GM19438 (cell line): ENCODE data around the gene COL4A6.

Experiments
- ATAC-seq: cut with Tn5 transposase; IDR thresholded peaks from one replicate; pipeline ENCODE4 v1.9.1; 2021; ENCODE audit warnings: low read depth; ENCODE audit not compliant: unreplicated experiment

COL4A6 gene

DNA sequence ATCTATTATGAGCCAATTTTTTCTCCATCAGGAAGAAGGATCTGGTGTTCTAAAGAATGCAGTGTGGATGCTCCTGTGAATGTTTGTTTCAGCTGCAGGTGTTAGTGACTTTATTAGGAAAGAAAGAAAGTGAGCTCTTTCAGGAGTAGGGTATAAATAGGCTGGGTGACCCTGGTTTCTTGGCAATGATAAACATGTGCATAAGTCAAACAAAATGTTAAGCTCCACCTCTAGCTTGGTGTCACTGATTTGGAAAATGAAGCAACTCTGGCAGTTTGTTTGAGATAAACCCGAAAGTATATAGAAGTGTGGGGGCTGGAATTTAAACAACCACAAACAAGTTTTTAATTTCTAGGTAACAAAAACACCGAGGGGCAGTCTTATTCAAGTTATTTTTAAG, 152.3 kb downstream of the COL4A6 start:
- peak; percentile 36 for ATAC-seq

DNA sequence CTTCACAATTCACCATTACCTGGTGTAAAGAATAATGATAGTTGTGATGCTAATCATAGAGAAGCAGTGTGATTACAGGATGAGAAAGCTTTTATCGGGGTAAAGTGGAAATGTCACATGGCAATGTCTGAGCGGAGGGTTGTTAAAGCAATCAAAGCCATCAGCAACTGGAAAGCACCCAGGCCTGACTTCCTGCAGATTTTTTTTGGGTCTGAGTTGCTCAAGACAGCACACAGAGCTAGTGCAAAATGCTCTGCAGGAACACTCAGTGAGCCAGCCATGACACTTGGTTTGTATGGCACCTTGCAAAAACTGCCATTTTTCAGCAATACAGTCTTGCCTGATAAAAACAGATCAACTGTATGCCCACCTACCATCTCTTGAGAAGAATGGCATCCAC, 152.9 kb downstream of the COL4A6 start:
- peak; percentile 66 for ATAC-seq

DNA sequence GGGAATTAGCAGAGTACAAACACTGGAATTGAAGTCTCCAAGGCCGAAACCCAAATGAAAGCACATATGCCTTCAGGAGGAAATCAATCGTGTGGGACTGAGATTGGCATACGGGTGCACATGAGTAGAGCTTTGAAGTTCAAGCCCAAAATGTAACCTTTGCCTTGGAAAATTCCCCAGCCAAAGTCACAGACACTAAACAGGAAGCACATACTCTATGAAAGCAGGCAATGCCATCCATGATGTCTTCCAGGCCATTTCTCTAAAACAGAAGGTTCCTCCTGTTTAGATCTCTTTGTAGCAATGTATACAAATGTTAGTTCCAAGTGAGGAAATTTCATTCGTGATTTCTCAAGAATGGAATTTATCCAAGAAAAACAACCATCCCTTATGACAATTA, 162.5 kb downstream of the COL4A6 start:
- no peak for ATAC-seq

DNA sequence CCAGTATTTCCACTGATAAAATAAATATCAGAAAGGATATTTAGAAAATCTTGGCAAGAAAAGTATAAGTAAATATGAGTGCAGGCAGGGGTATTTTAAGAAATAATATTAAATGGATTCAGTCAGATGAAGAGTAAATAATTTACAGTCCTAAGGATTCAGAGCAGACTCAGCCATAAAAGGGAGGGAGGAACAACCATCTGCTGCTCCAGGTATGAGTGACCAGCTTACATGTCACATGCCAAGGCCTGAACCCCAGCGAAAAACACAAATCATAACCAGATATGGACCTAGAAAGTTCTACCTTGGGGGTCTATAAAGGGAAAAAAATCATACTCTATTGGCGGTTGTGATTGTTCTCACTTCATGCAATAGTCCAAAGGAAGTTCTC, 166.8 kb downstream of the COL4A6 start:
- peak; percentile 48 for ATAC-seq

DNA sequence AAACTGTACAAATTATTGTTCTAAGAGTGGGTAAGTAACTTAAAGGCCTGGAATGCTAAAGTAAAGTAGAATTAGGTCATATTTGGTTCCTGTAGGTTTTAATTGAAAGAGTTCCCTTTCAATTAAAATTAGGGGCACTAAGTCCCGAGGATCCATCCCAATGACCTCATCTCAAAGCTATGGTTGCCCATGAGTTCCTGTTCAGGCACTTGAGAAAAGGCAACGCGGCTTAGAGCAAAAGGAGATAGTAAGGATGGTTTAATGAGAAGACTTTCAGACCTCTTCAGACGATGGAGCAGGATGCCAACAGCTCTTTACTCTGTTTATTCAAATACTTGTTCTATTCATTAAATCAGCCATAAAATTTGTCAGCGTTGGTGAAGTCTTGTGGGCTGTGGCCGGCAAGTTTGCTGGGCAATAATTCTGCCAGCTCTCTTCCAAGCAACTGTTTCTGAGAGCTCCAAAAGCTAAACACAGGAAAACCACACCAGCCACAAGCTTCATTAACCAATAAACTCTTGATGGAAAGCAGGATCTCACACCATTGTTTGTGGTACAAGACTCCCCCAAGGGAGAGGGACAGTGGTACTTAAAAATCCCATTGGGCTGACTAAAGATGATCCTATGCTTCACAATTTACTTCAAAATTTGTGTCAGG, 167.4 kb downstream of the COL4A6 start:
- ATAC-seq: peak; percentile 46

DNA sequence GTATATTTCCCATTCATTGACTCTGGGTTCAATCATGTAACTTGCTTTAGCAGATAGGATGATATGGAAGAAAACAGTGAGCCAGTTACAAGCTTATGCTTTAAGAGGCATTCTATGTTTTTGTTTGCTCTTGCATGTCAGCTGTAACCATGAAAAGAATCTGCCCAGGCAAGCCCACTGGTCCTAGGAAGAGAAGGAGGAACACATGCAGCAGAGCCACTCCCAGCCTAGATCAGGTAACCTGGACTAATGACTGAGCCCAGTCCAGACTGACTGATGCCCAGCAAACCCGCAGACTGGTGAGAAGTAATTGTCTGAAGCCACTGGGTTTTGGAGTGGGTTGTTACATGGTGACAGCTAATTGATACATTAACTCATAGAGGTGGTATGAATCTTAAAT, 167.9 kb downstream of the COL4A6 start:
- no peak for ATAC-seq

DNA sequence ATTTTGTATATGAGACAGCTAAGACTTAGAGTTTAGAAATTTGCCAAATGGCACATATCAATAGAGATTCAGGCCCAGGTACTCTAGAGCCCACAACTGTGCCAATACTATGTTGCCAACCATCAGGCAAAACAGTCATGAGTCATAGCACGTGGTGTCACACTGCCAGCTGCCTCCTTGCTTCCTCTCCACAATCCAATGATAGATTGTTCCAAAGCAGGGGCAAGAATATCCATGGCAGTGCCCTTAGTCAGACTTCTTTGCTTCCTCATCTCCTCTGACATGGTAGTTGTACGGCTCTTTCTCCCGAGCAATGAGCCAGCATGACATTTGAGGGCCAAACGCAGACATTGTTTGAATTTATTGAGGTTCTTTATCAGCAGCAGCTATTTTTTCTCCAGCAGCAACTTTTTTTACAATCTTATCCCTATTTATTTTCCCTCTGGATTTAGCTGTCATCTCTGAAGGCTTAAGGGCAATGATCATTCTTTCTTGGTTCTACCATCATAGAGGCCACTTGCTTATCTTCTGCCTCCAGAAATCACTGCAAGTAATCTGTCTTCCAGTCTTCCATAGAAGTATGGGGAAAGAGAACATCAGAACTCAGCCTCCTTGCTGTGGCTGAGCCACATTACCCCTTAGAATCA, 169.7 kb downstream of the COL4A6 start:
- no peak for ATAC-seq

DNA sequence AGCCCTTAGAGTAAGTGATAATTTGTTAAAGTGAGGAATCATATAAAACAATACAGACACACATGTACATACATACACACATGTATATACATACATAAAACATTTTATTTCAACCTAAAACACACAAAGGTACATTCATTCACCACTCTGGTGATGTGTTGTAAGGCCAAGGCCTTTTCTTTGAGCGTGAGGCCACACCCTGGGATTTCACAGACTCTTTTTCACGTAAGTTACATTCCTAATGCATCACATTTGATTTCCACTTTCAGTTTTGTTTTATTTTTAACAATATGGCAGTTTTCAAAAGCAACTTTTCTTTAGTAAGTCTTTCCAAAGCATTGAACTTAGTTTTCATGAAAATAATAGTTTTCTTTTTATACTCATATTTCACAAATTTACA, 170.7 kb downstream of the COL4A6 start:
- ATAC-seq: no peak

DNA sequence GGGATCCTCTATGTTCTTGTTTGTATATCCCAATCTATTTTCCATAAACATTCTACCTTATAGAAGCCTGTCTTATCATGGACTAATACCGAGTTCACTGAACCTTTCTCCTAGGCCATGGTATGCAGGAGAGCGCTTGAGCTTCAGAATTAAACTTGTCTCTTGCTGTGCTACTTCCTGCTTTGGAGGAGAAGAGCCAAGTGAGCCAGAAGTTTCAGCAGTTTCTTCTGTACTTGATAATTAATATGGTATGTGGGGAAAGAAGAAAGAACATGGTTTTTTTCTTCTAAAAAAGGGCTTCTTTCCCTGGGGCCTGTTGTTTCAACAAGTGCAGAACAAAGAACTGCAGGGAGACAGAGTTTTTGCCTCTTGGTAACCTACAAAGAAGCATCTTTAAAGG, 173.8 kb downstream of the COL4A6 start:
- no peak for ATAC-seq

DNA sequence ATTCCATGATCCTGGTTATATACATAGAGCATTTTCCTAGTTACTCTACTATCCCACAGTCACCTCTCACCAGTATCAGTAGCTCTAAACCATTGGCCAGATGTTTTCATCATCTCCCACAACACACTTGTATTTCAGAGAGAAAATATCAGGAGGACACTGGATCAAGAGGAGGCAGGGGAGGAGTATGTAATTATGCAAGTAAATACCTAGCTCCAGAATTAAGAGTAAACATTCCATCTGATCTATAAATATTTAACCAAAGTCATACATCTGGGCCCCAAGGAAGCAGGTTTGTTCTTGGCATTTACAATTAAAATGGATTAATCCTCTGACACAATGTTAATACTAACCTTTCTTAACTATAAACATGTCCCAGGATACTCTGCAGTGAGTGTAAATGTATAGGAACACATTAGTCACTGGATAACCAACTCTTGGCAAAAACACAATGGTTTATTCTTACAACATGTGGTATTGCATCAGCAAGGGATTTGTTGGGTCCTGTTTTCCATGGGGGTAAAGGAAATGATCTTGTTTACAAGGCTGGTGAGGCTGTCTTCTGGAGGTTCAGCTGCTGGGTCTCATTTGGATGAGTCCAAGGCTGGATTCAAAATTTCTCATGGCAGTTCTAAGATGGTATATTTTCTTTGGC, 176.5 kb downstream of the COL4A6 start:
- no peak for ATAC-seq

DNA sequence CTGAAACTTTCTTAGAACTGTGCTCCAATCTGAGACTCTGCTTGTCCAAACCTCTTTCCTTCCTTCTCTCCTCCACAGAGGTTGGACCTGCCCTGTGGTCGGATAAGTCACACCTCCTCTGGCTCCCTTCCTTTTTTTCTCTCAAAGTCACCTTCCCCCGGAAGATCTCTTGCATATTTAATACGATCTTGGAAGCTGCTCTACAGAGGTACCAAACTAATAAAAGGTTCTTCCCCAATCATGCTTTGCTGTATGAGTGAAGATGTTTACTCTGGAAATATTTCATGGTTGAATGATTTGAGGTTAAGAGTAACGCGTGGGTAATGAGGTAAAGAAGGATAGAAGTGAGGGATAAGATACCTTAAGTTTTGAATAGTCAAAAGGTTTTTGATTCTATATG, 180.7 kb downstream of the COL4A6 start:
- no peak for ATAC-seq

DNA sequence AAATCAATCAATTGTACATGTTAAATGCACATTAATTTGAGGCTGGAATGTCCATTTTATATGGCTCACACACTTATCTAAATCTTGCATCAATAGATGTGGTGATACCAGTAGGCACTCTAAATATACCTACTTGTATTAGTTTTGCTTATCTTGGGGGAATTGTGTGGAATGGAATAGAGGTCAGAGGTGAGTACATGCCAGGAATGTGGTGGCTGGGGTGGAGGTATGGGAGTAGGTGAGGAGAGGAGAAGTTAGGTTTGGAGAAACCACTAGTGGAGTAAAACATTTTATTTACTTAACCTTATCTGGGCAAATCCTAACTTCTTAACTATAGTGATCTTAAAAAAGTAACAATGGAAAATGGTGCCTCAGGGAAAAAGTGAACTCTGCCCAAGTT, 183.6 kb downstream of the COL4A6 start:
- ATAC-seq: no peak

DNA sequence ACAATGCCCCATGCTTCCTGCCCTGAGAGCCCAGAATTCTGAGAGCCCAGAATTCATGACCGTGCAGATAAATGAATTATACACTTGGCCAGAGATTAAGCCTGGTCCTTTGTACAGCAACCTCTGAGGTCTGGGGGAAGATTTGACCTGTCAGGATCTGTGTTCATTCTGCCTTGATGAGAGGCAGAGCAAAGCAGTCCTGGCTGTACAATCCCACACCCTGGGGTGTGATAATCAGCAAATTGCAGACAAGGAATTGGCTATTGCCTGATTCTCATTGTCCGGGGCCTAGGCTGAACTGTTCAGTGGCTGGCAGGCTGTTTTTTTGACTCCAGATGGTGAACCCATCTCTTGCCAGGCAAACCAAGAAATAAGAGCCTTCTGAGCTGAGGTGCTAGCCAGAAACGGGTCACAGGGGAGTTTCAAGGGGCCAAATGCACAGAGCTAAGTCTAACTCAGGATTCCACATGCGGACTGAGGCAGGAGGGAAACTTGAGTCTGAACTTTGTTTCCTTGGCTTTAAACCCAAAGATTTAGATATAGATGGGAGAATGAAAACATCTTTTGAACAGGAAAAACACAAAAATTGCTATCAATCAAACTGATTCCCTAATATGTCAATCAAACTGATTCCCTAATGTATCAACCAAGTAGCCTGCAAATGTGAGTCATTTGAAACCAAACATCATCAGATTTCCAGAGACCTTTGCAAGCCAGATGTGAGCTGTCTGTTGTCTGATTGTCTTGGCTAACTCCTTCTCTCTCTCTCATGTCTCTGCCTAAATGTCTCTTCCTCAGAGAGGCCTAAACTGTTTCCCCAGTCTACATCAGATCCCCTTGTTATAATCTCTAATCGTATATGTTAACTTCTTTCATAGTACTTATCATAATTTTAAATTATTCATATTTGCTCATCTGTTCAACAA, 187.3 kb downstream of the COL4A6 start:
- no peak for ATAC-seq

DNA sequence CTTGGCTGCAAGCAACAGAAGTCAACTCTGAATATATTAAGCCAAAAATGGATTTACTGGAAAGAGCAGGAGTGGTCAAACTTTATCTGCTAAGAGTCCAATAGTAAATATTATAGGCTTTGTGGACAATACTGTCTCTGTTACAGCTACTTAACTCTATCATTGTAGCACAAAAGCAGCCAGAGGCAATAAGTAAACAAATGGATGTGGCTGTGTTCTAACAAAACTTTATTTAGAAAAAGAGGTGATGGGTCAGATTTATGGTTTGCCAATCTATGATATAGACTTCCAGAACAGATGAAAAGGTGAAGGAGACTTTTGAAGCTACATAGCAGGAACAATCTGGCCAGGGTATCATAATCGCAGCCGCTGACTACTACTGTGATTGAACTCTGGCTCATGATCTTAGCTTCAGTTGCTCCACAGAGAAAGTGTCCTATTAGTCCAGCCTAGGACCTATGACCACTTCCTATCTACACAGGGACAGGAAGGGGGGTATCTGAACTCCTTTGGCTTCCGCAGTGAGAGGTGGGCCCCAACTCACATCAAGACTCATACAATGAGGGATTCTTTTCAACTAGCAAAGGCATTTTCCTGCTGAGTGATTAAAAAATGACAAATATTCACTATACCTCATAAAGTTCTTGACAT, 191.8 kb downstream of the COL4A6 start:
- ATAC-seq: no peak

DNA sequence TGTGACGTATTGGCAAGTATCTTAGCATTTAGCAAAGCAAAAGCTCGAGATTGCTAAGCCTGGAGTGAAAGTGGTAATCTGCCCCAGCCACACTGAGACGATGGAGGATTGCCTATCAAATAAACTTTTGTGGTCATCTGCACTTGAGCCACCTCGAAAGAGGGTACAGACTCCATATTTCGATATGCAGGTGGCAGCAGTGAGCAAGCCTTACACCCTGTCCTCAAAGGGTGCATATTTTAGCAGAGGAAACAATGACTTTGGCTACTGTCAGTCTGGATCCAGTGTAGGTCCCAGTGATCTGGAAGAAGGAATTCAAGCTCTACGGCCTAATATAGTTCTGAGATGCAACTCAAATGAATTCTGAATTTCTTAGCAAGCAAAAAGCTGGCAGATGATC, 192.8 kb downstream of the COL4A6 start:
- ATAC-seq: no peak

DNA sequence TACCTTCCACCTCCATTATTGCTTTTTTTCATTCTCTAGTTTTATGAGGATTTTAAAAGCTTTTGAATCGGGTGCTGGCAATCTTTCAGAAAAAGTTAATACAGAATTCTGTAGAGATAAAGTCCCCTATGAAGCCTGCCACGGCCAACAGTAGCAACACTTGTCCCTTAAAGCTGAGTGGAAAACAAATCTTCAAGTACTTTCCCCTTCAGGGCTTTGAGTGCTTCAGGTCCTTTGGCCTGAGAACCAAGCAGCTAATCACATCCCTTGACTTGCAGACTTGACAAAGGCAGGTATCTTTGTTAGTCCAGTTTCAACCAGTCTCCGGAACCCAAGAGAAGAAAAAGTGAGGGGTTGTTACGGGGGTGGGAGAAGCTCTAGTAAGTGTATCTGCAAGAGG, 202.2 kb downstream of the COL4A6 start:
- ATAC-seq: no peak

DNA sequence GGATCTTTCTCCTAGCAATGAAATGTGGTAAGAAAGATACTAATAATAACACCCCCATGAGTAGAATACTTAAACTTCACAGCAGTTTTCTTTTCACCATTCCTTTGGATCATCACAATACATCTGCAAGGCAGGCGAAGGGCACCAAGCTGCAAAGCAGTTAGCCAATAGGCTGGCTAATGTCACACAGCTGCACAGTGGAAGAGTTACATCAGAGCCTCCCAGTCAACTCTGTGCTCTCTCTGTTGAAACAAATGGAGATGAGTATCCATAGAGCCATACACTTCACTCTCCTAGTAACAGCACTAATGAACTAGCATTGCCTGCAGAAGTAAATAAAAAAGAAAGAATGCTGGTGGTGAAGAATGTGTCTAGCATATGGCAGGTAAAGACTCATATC, 207.6 kb downstream of the COL4A6 start:
- no peak for ATAC-seq

DNA sequence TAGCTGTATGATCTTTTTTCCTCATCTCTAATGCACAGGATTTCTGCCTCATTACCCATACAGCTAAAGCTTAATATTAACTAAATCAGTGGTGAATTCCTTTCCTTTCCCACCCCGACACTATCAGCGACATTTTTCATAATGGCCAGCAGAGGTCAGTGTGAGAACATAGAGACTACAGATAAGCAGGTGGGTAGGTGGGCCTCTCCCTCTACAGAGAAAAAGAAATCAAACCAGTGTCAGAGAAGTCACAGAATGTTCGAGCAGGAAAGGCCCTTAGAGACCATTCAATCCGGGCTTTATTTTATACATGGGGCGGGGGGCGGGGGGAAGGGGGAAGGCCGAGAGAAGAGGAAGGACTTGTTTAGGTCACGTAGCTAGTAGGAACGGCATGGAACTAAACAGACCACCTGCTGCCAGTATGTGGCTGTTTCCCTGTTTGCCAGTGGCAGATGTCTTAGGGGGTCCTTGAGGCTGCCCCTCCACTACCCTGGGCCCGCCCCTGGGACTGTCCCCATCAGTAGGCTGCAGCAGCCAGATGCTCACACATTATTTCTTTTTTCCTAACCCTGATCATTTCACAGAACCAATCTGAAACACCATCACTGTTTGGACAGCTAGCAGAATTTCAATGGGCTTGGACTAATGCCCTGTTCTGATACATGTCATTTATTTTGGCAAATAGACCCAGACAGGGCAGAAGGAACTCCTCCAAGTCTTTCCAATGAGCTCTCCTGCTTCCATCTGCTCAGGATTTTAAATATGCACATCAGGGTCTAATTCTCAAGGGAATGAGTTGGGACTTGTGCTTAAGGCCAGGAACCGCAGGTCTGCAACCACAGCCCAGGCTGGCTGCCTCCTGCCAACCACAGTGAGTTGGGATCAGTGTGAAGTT, 213.2 kb downstream of the COL4A6 start:
- peak; percentile 69 for ATAC-seq

DNA sequence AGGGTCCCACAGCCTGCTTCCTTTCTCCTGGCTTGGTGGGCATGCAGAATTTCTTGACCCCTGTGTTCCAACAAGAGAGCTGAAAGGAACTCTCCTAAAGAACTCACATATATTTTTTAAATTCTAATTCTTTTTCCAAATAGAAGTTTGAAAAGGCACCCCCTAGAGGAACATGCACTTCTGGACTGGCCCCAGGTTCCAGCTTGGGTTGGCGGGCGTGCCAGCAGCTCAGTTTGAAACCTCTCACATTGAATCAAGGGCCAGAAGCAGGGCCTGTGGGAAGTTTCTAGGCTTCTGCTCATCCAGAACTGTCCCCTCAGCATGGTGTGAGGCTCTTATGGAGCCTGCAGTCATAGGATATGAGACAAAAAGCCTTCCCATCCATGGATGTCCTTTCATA, 214.0 kb downstream of the COL4A6 start:
- peak; percentile 15 for ATAC-seq

DNA sequence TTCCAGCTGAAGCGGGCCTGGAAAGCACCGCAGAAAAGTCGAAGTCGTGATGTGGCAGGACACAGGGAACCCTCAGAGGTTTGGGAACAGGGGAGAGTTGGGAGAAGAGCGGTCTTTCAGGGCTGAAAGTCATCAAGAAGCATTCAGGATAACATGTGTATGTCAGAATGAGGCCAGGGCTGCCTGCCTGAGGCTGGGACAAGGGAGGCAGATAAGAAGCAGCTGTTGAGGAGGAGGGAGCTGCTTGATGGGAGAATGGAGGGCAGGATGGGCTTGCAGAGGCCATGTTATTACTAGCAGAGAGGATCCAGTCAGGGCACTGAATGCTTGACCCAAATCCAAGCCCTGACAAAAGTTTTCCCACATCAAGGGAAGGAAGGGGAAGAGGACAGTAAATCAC, 214.6 kb downstream of the COL4A6 start:
- no peak for ATAC-seq
